GM23248 (cell line): ENCODE results near the gene VWA8. TPM values are rescaled to one million over a fixed set of nuclear protein-coding genes. Genes with fewer than 3 reads are reported as not detected.
"Not testable (repeated sequence)": the region's sequence is repeated elsewhere in the genome, so short reads cannot be mapped to it uniquely, and the experiment has no call there.

ENCODE experiments used
- DNase-seq: peaks from one replicate; pipeline ENCODE4 v3.0.0-alpha.2; 2015
- H2AFZ ChIP-seq: fragments of 200-600 bp; sonication (generic); 2 replicates; pipeline ENCODE4 v1.6.1; 2016; ENCODE audit warnings: antibody characterized with exemption
- H3F3A ChIP-seq: fragments of 200-600 bp; sonication (generic); 2 replicates; pipeline ENCODE4 v1.6.1; 2016; ENCODE audit warnings: mild to moderate bottlenecking, antibody characterized with exemption, mixed run types; ENCODE audit not compliant: insufficient read depth
- H3K27ac ChIP-seq: fragments of 200-600 bp; sonication (generic); 2 replicates; pipeline ENCODE4 v1.5.1; 2016; ENCODE audit warnings: mild to moderate bottlenecking
- H3K27me3 ChIP-seq: fragments of 200-600 bp; sonication (generic); replicated peaks from 2 replicates; pipeline ENCODE4 v1.6.1; 2016; ENCODE audit warnings: mild to moderate bottlenecking; ENCODE audit not compliant: insufficient read depth
- H3K36me3 ChIP-seq: fragments of 200-600 bp; sonication (generic); 2 replicates; pipeline ENCODE4 v1.6.1; 2016; ENCODE audit warnings: low read depth, mild to moderate bottlenecking
- H3K4me1 ChIP-seq: fragments of 200-600 bp; sonication (generic); 2 replicates; pipeline ENCODE4 v1.6.1; 2016; ENCODE audit warnings: mild to moderate bottlenecking; ENCODE audit not compliant: insufficient read depth
- H3K4me2 ChIP-seq: fragments of 200-600 bp; sonication (generic); one replicate; pipeline ENCODE4 v1.6.1; 2016; ENCODE audit warnings: mild to moderate bottlenecking; ENCODE audit not compliant: unreplicated experiment
- H3K4me3 ChIP-seq: fragments of 200-600 bp; sonication (generic); 2 replicates; pipeline ENCODE4 v1.5.1; 2016; ENCODE audit warnings: mild to moderate bottlenecking
- H3K79me2 ChIP-seq: fragments of 200-600 bp; sonication (generic); 2 replicates; pipeline ENCODE4 v1.6.1; 2016; ENCODE audit warnings: mild to moderate bottlenecking; ENCODE audit not compliant: insufficient read depth
- H3K9ac ChIP-seq: fragments of 200-600 bp; sonication (generic); 2 replicates; pipeline ENCODE4 v1.6.1; 2016; ENCODE audit warnings: mild to moderate bottlenecking
- H3K9me2 ChIP-seq: fragments of 200-600 bp; sonication (generic); 2 replicates; pipeline ENCODE4 v1.6.1; 2016; ENCODE audit warnings: mixed run types, mild to moderate bottlenecking, moderate library complexity; ENCODE audit not compliant: insufficient read depth
- H3K9me3 ChIP-seq: fragments of 200-600 bp; sonication (generic); one replicate; pipeline ENCODE4 v1.6.1; 2017; ENCODE audit warnings: low read depth
- H4K20me1 ChIP-seq: fragments of 200-600 bp; sonication (generic); 2 replicates; pipeline ENCODE4 v1.6.0; 2016; ENCODE audit not compliant: insufficient read depth
- EZH2 ChIP-seq: fragments of 200-600 bp; sonication (generic); IDR thresholded peaks from 2 replicates; pipeline ENCODE4 v1.6.1; 2018; ENCODE audit warnings: antibody characterized with exemption, mild to moderate bottlenecking; ENCODE audit not compliant: insufficient read depth, poor library complexity, severe bottlenecking
- EZH2phosphoT487 ChIP-seq: fragments of 200-600 bp; sonication (generic); IDR thresholded peaks from 2 replicates; pipeline ENCODE4 v1.6.1; 2018; ENCODE audit warnings: antibody characterized with exemption, moderate library complexity, mild to moderate bottlenecking, low read depth; ENCODE audit not compliant: insufficient read depth
- WGBS, 2 experiments: methylation state at CpG; one replicate each; pipeline ENCODE4 v1.1.6; 2015 to 2017; ENCODE audit warnings: low lambda C conversion rate in 2 of 2, low coverage in 1 of 2; ENCODE audit errors: missing lambda C conversion rate in 2 of 2; 5-methylcytosine and 5-hydroxymethylcytosine counted together
- in situ Hi-C: fragments of 300-500 bp; cut with MboI; formaldehyde crosslinking; loops from 2 replicates; pipeline ENCODE4 v1.15.0; 2020
- polyA plus RNA-seq: library from polyadenylated mRNA; unstranded; fragments of >200 nt; fragmentation: Nextera tagmentation; extraction: Ambion mirVana; gene quantifications from 2 replicates; pipeline ENCODE4 v1.2.1, GENCODE V29; 2016
- total RNA-seq: library from RNA; depleted of rRNA; stranded (reverse); fragments of >200 nt; shearing (Covaris generic); gene quantifications from 2 replicates; pipeline ENCODE4 v1.2.3, GENCODE V29; 2014

Gene VWA8
- total and polyA plus RNA-seq, 2 experiments from 2014 or later: 3.9 to 10.1 TPM

DNA sequence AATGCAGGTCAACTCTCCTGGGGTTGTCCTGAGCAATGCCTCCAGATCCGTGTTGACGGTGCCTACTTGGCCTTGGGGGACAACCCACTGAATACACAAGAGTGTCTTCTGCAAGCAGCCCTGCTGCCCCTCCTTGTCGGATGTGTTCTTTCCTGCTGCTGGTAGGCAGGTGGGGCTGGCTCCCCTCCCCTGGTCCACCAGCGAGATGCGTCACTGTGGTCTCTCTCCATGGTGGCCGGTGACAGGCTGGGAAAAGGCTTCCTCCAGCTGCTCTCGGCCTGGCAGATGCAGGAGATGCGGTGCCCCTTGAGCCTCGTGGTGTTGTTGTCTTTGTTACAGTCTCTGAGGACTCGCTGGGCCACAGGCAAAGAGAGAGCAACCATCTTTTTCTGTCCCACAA lies 418.6 kb downstream of the VWA8 start:
- Histone ChIP-seq H3K4me3 (no peak overlapping the region), H3K9ac (no peak overlapping the region), H3K4me1 (peaks cover 24% of the 10 kb centered on the region), H3K4me2 (no peak overlapping the region), H3K9me2 (no peaks in the 10 kb centered on the region), H3K9me3 (no peaks in the 10 kb centered on the region), H2AFZ (no peak overlapping the region), H3K36me3 (no peaks in the 10 kb centered on the region), H3K79me2 (no peaks in the 10 kb centered on the region), H4K20me1 (no peaks in the 10 kb centered on the region), H3K27me3 (no peaks in the 10 kb centered on the region), H3F3A (peaks cover 12% of the 10 kb centered on the region), H3K27ac (no peak overlapping the region)
- in situ Hi-C loops: no loop called here
- WGBS, 2 experiments: 86 to 91% methylated on average over 10 of the region's 10 CpGs
- TF ChIP-seq EZH2: no peak
- no peak for TF ChIP-seq EZH2phosphoT487
- DNase-seq: no peak

DNA sequence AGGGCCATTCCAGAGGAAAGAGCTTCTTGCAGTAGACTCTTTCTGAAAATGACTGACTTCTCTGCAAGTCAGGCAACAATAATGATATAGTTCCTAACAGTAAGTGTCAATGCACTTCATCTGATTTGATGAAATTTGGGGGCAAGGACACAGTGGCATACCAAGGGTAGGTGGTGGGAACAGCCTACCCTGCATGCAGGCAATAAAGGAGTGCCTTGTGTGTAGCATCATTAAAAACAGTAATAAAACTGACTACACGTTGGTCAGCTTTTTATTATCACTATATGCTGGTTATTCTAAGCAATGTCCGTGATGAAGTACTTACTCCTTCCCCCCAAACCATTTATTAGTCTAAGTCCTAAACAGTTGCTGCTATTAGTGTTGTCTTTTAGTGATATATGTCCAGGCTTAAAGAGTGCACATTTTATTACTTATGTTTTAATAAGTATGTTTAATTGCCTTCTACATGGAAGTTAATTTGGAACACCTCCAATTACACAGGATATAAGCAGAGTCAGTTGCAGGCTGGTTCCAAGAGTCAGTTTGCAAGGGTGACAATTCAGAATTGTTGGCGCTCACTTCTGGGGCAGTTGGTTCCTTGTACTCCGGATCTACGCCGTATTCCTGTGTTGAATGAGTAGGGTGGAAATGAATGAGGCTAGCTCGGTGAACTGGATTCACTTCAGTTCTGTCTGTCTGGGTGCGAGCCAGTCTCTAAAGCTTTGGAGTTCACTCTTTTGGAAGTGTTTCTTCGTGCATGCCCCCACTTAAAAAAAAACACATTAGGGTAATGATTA lies 419.6 kb downstream of the VWA8 start:
- H2AFZ ChIP-seq: no peak overlapping the region
- no peaks in the 10 kb centered on the region for H3K79me2 ChIP-seq
- no peak overlapping the region for H3K4me2 ChIP-seq
- no peak for TF ChIP-seq EZH2phosphoT487
- H3K9me2 ChIP-seq: no peaks in the 10 kb centered on the region
- H3K27me3 ChIP-seq: no peaks in the 10 kb centered on the region
- H3K4me3 ChIP-seq: no peak overlapping the region
- no peak overlapping the region for H3K27ac ChIP-seq
- no peak for DNase-seq
- no peak overlapping the region for H3K9ac ChIP-seq
- no peaks in the 10 kb centered on the region for H3K9me3 ChIP-seq
- H4K20me1 ChIP-seq: no peaks in the 10 kb centered on the region
- H3K4me1 ChIP-seq: peaks cover 15% of the 10 kb centered on the region
- in situ Hi-C loops: no loop called here
- no peaks in the 10 kb centered on the region for H3K36me3 ChIP-seq
- 87% methylated on average over 9 of the region's 9 CpGs for WGBS, 2 experiments
- H3F3A ChIP-seq: peaks cover 4% of the 10 kb centered on the region; the same call in 1 of the 2 replicates

DNA sequence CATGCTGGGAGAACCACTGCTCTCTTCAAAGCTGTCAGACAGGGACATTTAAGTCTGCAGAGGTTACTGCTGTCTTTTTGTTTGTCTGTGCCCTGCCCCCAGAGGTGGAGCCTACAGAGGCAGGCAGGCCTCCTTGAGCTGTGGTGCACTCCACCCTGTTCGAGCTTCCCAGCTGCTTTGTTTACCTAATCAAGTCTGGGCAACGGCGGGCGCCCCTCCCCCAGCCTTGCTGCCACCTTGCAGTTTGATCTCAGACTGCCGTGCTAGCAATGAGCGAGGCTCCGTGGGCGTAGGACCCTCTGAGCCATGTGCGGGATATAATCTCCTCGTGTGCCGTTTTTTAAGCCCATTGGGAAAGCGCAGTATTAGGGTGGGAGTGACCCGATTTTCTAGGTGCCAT lies 420.7 kb downstream of the VWA8 start:
- WGBS, 2 experiments: 44 to 46% methylated on average over 13 of the region's 13 CpGs
- H3F3A ChIP-seq, H3K4me2 ChIP-seq, H4K20me1 ChIP-seq, H3K9me3 ChIP-seq, H3K27ac ChIP-seq, H2AFZ ChIP-seq, H3K9ac ChIP-seq, H3K36me3 ChIP-seq, H3K9me2 ChIP-seq, H3K27me3 ChIP-seq, in situ Hi-C loops, H3K4me3 ChIP-seq, DNase-seq, H3K4me1 ChIP-seq, H3K79me2 ChIP-seq: not testable (repeated sequence)

DNA sequence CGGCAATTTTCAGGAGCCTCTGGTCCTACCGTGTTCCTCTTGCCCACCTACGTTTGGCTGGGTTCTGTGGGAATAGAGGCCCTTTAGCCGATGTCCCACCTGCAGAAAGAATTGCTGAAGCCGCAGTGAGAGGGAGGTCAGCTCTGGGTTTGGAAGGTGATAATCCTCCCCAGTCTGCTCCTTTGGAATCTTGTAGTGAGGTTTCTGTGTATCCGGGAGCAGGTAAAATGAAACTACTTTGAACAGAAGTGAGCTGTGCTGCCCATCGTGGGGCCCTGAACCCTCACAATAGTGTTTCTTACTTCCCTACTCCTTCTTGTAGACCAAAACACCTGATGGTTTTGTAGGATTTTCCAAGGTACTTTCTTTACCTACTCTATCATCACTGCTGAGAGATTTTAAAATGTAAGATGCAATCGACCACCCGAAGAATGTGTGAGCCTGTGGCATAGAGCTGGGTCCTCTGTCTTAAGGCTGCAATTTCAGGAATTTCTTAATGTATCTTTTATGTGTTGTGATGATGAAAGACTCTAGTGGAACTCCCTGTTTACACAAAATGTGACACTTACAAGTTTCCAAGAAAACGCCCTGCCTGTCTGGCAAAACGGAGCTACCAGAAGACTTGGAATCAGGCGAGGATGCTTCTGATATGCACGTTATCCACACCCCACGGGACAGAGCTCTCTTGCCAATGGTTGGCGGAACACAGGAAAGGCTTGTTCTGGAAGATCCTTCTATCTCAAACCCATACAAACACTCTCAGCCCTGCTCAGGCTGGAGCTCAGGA lies 427.4 kb downstream of the VWA8 start:
- Histone ChIP-seq H3K9ac (no peak overlapping the region), H3K36me3 (no peaks in the 10 kb centered on the region), H3K9me2 (no peaks in the 10 kb centered on the region), H3K79me2 (no peaks in the 10 kb centered on the region), H3K9me3 (no peaks in the 10 kb centered on the region), H3K27me3 (no peaks in the 10 kb centered on the region), H3K4me2 (peak overlapping the region; percentile 26), H3K4me1 (no peaks in the 10 kb centered on the region; the same call in 1 of the 2 replicates), H4K20me1 (no peaks in the 10 kb centered on the region), H3F3A (no peaks in the 10 kb centered on the region), H3K4me3 (no peak overlapping the region), H3K27ac (no peak overlapping the region), H2AFZ (peak overlapping the region; percentile 66)
- WGBS, 2 experiments: 42% methylated on average over 15 of the region's 15 CpGs
- TF ChIP-seq EZH2: no peak
- TF ChIP-seq EZH2phosphoT487: no peak
- peak; percentile 44 for DNase-seq
- in situ Hi-C loops: no loop called here
